ENCODE data around the gene PLTP. TPM values are rescaled to one million over a fixed set of nuclear protein-coding genes. Genes with fewer than 3 reads are reported as not detected.

The PLTP gene
- total RNA-seq, 2 donors from 2014 or later, result 6.6 to 12.1 TPM

- ATAC-seq (replicated peaks), result no peak
Measured at GRCh38 chr20:45948261-45948733, 36.3 kb upstream of the PLTP start.

GRCh38 chr20:45947110-45947866 is 35.3 kb upstream of the PLTP start:
- H3K4me3 Mint-ChIP-seq, result no peak overlapping the region
- no peaks in the 10 kb centered on the region for H3K27me3 Mint-ChIP-seq
- peak overlapping the region; percentile 50 for H3K27ac Mint-ChIP-seq
- no peak for ATAC-seq (replicated peaks)
- no peaks in the 10 kb centered on the region for H3K9me3 Mint-ChIP-seq
- H3K36me3 Mint-ChIP-seq (ENCODE audit: low read depth), result peaks cover 96% of the 10 kb centered on the region
- peaks cover 14% of the 10 kb centered on the region for H3K4me1 Mint-ChIP-seq

More at GRCh38 chr20:45948261-45948733, 36.3 kb upstream of the PLTP start:
- peaks cover 92% of the 10 kb centered on the region for H3K36me3 Mint-ChIP-seq (ENCODE audit: low read depth)
- H3K27me3 Mint-ChIP-seq, result no peaks in the 10 kb centered on the region
- no peak overlapping the region for H3K4me3 Mint-ChIP-seq
- peaks cover 14% of the 10 kb centered on the region for H3K4me1 Mint-ChIP-seq
- H3K27ac Mint-ChIP-seq, result peak overlapping the region; percentile 50
- no peaks in the 10 kb centered on the region for H3K9me3 Mint-ChIP-seq

- H3K4me3 Mint-ChIP-seq, result peak overlapping the region; percentile 60
- ATAC-seq (replicated peaks), result peak; percentile 79
- no peaks in the 10 kb centered on the region for H3K27me3 Mint-ChIP-seq
- peak overlapping the region; percentile 85 for H3K27ac Mint-ChIP-seq
- peaks cover 86% of the 10 kb centered on the region for H3K36me3 Mint-ChIP-seq (ENCODE audit: low read depth)
- peaks cover 14% of the 10 kb centered on the region for H3K4me1 Mint-ChIP-seq
- H3K9me3 Mint-ChIP-seq, result no peaks in the 10 kb centered on the region
Measured at GRCh38 chr20:45946149-45946970, 34.4 kb upstream of the PLTP start.

GRCh38 chr20:45945678-45946148 is 33.8 kb upstream of the PLTP start:
- H3K27ac Mint-ChIP-seq, result peak overlapping the region; percentile 85
- peak overlapping the region; percentile 60 for H3K4me3 Mint-ChIP-seq
- ATAC-seq (replicated peaks), result no peak
- H3K36me3 Mint-ChIP-seq (ENCODE audit: low read depth), result peaks cover 80% of the 10 kb centered on the region
- peaks cover 14% of the 10 kb centered on the region for H3K4me1 Mint-ChIP-seq
- no peaks in the 10 kb centered on the region for H3K27me3 Mint-ChIP-seq
- no peaks in the 10 kb centered on the region for H3K9me3 Mint-ChIP-seq

- peaks cover 78% of the 10 kb centered on the region for H3K36me3 Mint-ChIP-seq (ENCODE audit: low read depth)
- peak overlapping the region; percentile 60 for H3K4me3 Mint-ChIP-seq
- no peak for ATAC-seq (replicated peaks)
- H3K9me3 Mint-ChIP-seq, result no peaks in the 10 kb centered on the region
- peaks cover 14% of the 10 kb centered on the region for H3K4me1 Mint-ChIP-seq
- H3K27ac Mint-ChIP-seq, result peak overlapping the region; percentile 87
- H3K27me3 Mint-ChIP-seq, result no peaks in the 10 kb centered on the region
Measured at GRCh38 chr20:45944965-45945677, 33.2 kb upstream of the PLTP start.

- Mint-ChIP-seq H3K36me3 (ENCODE audit: low read depth) (peaks cover 78% of the 10 kb centered on the region), H3K27me3 (no peaks in the 10 kb centered on the region), H3K9me3 (no peaks in the 10 kb centered on the region), H3K4me3 (peak overlapping the region; percentile 60), H3K27ac (peak overlapping the region; percentile 87), H3K4me1 (peaks cover 14% of the 10 kb centered on the region)
- peak; percentile 76 for ATAC-seq (replicated peaks)
Measured at GRCh38 chr20:45944151-45944964, 32.4 kb upstream of the PLTP start.

- H3K27ac Mint-ChIP-seq, result peak overlapping the region; percentile 87
- peaks cover 14% of the 10 kb centered on the region for H3K4me1 Mint-ChIP-seq
- H3K4me3 Mint-ChIP-seq, result peak overlapping the region; percentile 60
- ATAC-seq (replicated peaks), result no peak
- peaks cover 78% of the 10 kb centered on the region for H3K36me3 Mint-ChIP-seq (ENCODE audit: low read depth)
- H3K27me3 Mint-ChIP-seq, result no peaks in the 10 kb centered on the region
- no peaks in the 10 kb centered on the region for H3K9me3 Mint-ChIP-seq
Measured at GRCh38 chr20:45943613-45944012, 31.7 kb upstream of the PLTP start.

GRCh38 chr20:45940469-45940868 is 28.5 kb upstream of the PLTP start:
- Mint-ChIP-seq H3K4me1 (peaks cover 24% of the 10 kb centered on the region), H3K9me3 (no peaks in the 10 kb centered on the region), H3K27me3 (no peaks in the 10 kb centered on the region), H3K36me3 (ENCODE audit: low read depth) (peaks cover 73% of the 10 kb centered on the region), H3K4me3 (no peak overlapping the region), H3K27ac (peak overlapping the region; percentile 56)
- ATAC-seq (replicated peaks), result no peak

- H3K4me3 Mint-ChIP-seq, result no peak overlapping the region
- peak overlapping the region; percentile 56 for H3K27ac Mint-ChIP-seq
- no peak for ATAC-seq (replicated peaks)
- H3K9me3 Mint-ChIP-seq, result no peaks in the 10 kb centered on the region
- H3K27me3 Mint-ChIP-seq, result no peaks in the 10 kb centered on the region
- H3K4me1 Mint-ChIP-seq, result peaks cover 24% of the 10 kb centered on the region
- peaks cover 73% of the 10 kb centered on the region for H3K36me3 Mint-ChIP-seq (ENCODE audit: low read depth)
Measured at GRCh38 chr20:45940053-45940452, 28.1 kb upstream of the PLTP start.

- H3K4me3 Mint-ChIP-seq, result no peak overlapping the region
- peak overlapping the region; percentile 90 for H3K27ac Mint-ChIP-seq
- no peaks in the 10 kb centered on the region for H3K27me3 Mint-ChIP-seq
- ATAC-seq (replicated peaks), result no peak
- peaks cover 68% of the 10 kb centered on the region for H3K36me3 Mint-ChIP-seq (ENCODE audit: low read depth)
- H3K9me3 Mint-ChIP-seq, result no peaks in the 10 kb centered on the region
- peaks cover 19% of the 10 kb centered on the region for H3K4me1 Mint-ChIP-seq
Measured at GRCh38 chr20:45938727-45939438, 26.9 kb upstream of the PLTP start.

GRCh38 chr20:45937765-45938164 is 25.8 kb upstream of the PLTP start:
- H3K36me3 Mint-ChIP-seq (ENCODE audit: low read depth), result peaks cover 57% of the 10 kb centered on the region
- peak overlapping the region; percentile 99 for H3K4me3 Mint-ChIP-seq
- peak overlapping the region; percentile 90 for H3K27ac Mint-ChIP-seq
- H3K27me3 Mint-ChIP-seq, result no peaks in the 10 kb centered on the region
- no peak for ATAC-seq (replicated peaks)
- peaks cover 15% of the 10 kb centered on the region for H3K4me1 Mint-ChIP-seq
- H3K9me3 Mint-ChIP-seq, result no peaks in the 10 kb centered on the region

GRCh38 chr20:45935416-45936046 is 23.6 kb upstream of the PLTP start:
- peaks cover 15% of the 10 kb centered on the region for H3K4me1 Mint-ChIP-seq
- H3K36me3 Mint-ChIP-seq (ENCODE audit: low read depth), result peaks cover 55% of the 10 kb centered on the region
- peak overlapping the region; percentile 99 for H3K4me3 Mint-ChIP-seq
- H3K27me3 Mint-ChIP-seq, result no peaks in the 10 kb centered on the region
- H3K27ac Mint-ChIP-seq, result peak overlapping the region; percentile 97
- no peaks in the 10 kb centered on the region for H3K9me3 Mint-ChIP-seq
- ATAC-seq (replicated peaks), result peak; percentile 19
